Smooth muscle cell of the umbilical artery (primary cell): Measurements from ENCODE around the gene MYOG. TPM values are rescaled to one million over a fixed set of nuclear protein-coding genes. Genes with fewer than 3 reads are reported as not detected.

Experiments used
- total RNA-seq: library from RNA; depleted of rRNA; stranded (reverse); fragments of >200 nt; gene quantifications from 2 replicates; pipeline ENCODE4 v1.2.3, GENCODE V29; 2014

The MYOG gene
- total RNA-seq = not detected in 2 replicates

DNA sequence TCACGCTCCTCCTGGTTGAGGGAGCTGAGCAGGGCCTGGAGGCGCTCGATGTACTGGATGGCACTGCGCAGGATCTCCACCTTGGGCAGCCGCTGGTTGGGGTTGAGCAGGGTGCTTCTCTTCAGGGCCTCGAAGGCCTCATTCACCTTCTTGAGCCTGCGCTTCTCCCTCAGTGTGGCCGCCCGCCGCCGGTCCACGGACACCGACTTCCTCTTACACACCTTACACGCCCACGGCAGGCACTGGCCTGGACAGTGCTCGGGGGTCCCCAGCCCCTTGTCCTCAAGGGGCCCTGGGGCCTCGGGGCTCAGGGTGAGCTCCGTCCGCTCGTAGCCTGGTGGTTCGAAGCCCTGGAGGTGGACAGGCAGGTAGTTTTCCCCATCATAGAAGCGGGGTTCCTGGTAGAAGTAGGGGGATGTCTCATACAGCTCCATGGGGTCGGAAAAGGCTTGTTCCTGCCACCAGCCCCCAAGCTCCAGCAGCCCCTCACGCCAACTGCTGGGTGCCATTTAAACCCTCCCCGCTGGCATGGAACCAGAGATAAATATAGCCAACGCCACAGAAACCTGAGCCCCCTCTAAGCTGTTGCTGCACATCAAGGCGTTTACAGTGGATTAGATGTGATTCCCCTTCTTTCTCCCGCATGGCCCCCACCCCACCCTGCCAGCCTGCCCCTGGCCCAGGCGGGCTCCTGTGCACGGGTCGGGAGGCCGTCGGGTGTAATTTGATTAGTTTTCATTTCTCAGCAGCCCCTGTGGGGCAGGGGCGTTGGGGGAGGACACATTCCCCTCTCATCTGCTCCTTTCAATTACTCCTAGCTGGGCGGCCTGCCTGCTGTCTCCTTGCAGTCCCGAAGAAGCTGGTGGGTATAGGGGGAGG is at the start of gene MYOG:
MYOG (minus strand) TSS at position 485 of the 879 bp plus-strand sequence; CDS start at position 434, 51 bp downstream.

DNA sequence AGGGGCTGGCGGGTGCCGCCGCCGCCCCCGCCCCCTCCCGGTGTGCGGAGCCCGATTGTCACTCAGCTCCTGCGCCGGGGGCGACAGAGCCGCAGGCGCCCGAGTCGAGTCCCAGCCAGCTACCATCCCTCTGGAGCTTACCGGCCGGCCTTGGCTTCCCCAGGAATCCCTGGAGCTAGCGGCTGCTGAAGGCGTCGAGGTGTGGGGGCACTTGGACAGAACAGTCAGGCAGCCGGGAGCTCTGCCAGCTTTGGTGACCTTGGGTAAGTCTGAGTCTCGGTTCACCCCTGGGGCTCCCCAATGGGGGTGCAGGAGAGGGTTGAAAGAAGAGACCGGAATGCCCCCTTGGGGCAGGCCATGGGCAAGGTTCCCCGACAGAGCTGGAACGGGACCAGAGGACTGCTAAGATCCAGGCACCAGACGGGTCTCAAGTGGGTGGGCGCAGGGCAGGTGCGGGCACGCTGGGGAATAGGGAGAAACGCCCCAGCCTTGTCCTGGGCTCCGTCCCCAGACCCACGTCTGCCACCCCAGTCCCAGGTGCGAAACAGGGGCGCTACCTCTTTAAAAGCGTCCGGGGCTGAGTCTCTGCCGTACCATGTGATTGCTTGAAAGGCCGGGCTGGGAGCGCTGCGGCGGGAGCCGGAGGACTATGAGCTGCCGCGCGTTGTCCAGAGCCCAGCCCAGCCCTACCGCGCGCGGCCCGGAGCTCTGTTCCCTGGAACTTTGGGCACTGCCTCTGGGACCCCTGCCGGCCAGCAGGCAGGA is 42.0 kb upstream of the MYOG start, which contains the start of gene ADORA1:
ADORA1 (plus strand) TSS at position 61 of the 765 bp plus-strand sequence. CDS start 1,116 bp downstream, outside the sequence.

Other genes with a start within 250 kb of the MYOG start
- 3.0 and 5.0 TPM in 2 replicates for gene RABIF, start 196.9 kb downstream of the MYOG start, total RNA-seq
- gene KLHL12, start 158.8 kb downstream of the MYOG start, total RNA-seq = 38.3 and 38.6 TPM in 2 replicates
- 120 TPM in 2 replicates for gene ADIPOR1, start 127.7 kb downstream of the MYOG start, total RNA-seq
- gene CYB5R1, start 118.8 kb downstream of the MYOG start, total RNA-seq = 40.7 and 83.1 TPM in 2 replicates
- 80.8 and 116 TPM in 2 replicates for gene TMEM183A, start 78.6 kb downstream of the MYOG start, total RNA-seq
- 20.9 and 24.6 TPM in 2 replicates for gene PPFIA4, start 59.5 kb downstream of the MYOG start, total RNA-seq
- 5.7 and 12.8 TPM in 2 replicates for gene ADORA1, start 41.7 kb upstream of the MYOG start, total RNA-seq
- 0.30 TPM in 1 of 2 replicates, not detected in the other for gene MYBPH, start 89.8 kb upstream of the MYOG start, total RNA-seq
- 2.4 and 339 TPM in 2 replicates for gene CHI3L1, start 100.7 kb upstream of the MYOG start, total RNA-seq
- under 0.01 TPM in 1 of 2 replicates, not detected in the other for gene CHIT1, start 143.7 kb upstream of the MYOG start, total RNA-seq
- gene BTG2, start 219.5 kb upstream of the MYOG start, total RNA-seq = 14.6 and 17.5 TPM in 2 replicates